ENCODE measurements around the gene ESD.
A peak's percentile ranks its signal among the peaks of the same experiment; 100 is the strongest.

- TF ChIP-seq EZH2phosphoT487 (IDR thresholded peaks at IDR 0.05; ENCODE audit: unreplicated experiment) (no peak), CTCF (conservative IDR thresholded peaks at IDR 0.05; ENCODE audit: low read depth in 2 of 2) (peak; percentile 55 to 65), POLR2AphosphoS5 (IDR thresholded peaks at IDR 0.05; ENCODE audit: low read depth) (no peak), CREB1 (CRISPR knock-in tag; IDR thresholded peaks at IDR 0.05; ENCODE audit: low read depth) (no peak), EZH2 (IDR thresholded peaks at IDR 0.05; ENCODE audit: low read depth, unreplicated experiment) (no peak)
Observed at GRCh38 chr13:46728777-46729176, 68.2 kb downstream of the ESD start.
